HepG2 (cell line): Measurements from ENCODE around the gene KPNB1. TPM values are rescaled to one million over a fixed set of nuclear protein-coding genes. Genes with fewer than 3 reads are reported as not detected.

Experiments
- ATF2 ChIP-seq: sonication (generic); formaldehyde crosslinking; IDR thresholded peaks from 2 replicates; pipeline ENCODE4 v1.4.0; 2020; ENCODE audit warnings: missing genetic modification reagents
- ATF7-NPFF ChIP-seq: sonication (generic); formaldehyde crosslinking; IDR thresholded peaks from 2 replicates; pipeline ENCODE4 v1.8.1; 2023; ENCODE audit warnings: mild to moderate bottlenecking, low read depth, missing genetic modification reagents, moderate library complexity
- BORCS8-MEF2B ChIP-seq: sonication (generic); formaldehyde crosslinking; IDR thresholded peaks from 2 replicates; pipeline ENCODE4 v1.8.0; 2022; ENCODE audit warnings: mild to moderate bottlenecking, missing genetic modification reagents
- CBX1 ChIP-seq: IDR thresholded peaks from one replicate; pipeline ENCODE4 v1.6.1; 2016; ENCODE audit warnings: antibody characterized with exemption, low read depth
- CENPX ChIP-seq: sonication (generic); formaldehyde crosslinking; IDR thresholded peaks from 2 replicates; pipeline ENCODE4 v1.9.0; 2021; ENCODE audit warnings: mild to moderate bottlenecking, missing genetic modification reagents, moderate library complexity
- GLI4 ChIP-seq: sonication (generic); formaldehyde crosslinking; IDR thresholded peaks from 2 replicates; pipeline ENCODE4 v1.5.1; 2020; ENCODE audit warnings: missing genetic modification reagents, mild to moderate bottlenecking, moderate library complexity, borderline replicate concordance
- HNRNPUL1 ChIP-seq: fragments of 200-400 bp; formaldehyde crosslinking; IDR thresholded peaks from 2 replicates; pipeline ENCODE4 v1.6.1; 2017; ENCODE audit warnings: low read depth, mild to moderate bottlenecking, low read length, moderate library complexity
- IRF1 ChIP-seq: sonication (generic); formaldehyde crosslinking; IDR thresholded peaks from 2 replicates; pipeline ENCODE4 v1.4.0; 2020; ENCODE audit warnings: low read depth, mild to moderate bottlenecking, missing genetic modification reagents
- MTERF4 ChIP-seq: sonication (generic); formaldehyde crosslinking; IDR thresholded peaks from 2 replicates; pipeline ENCODE4 v1.8.0; 2023; ENCODE audit warnings: mild to moderate bottlenecking, missing genetic modification reagents
- MYNN ChIP-seq: sonication (generic); formaldehyde crosslinking; IDR thresholded peaks from 2 replicates; pipeline ENCODE4 v1.4.0; 2020; ENCODE audit warnings: mild to moderate bottlenecking, low read depth, missing genetic modification reagents
- MYPOP ChIP-seq: sonication (generic); formaldehyde crosslinking; IDR thresholded peaks from 2 replicates; pipeline ENCODE4 v1.8.1; 2023; ENCODE audit warnings: mild to moderate bottlenecking, moderate library complexity, missing genetic modification reagents
- NR2F1 ChIP-seq, 2 experiments: fragments of 450-650 bp in 1 of 2; formaldehyde crosslinking in 1 of 2; IDR thresholded peaks; 2 replicates each; pipeline versions ENCODE4 v1.5.0 to v1.6.1; 2016 to 2020; ENCODE audit warnings: mild to moderate bottlenecking in 1 of 2, missing compliant biosample characterization in 1 of 2, missing genetic modification reagents in 1 of 2, moderate library complexity in 1 of 2
- POLR2A ChIP-seq, 2 experiments: IDR thresholded peaks; 2 replicates each; pipeline ENCODE4 v1.6.1; 2011; ENCODE audit warnings: low read depth in 2 of 2, low read length in 2 of 2, mild to moderate bottlenecking in 1 of 2, moderate library complexity in 1 of 2; ENCODE audit not compliant: insufficient read depth in 1 of 2
- RBM39 ChIP-seq: fragments of 200-400 bp; formaldehyde crosslinking; IDR thresholded peaks from one replicate; pipeline ENCODE4 v1.6.1; 2018; ENCODE audit warnings: antibody characterized with exemption, mild to moderate bottlenecking, low read depth, low read length; ENCODE audit not compliant: poor library complexity, severe bottlenecking
- SNAI1 ChIP-seq: sonication (generic); formaldehyde crosslinking; IDR thresholded peaks from 2 replicates; pipeline ENCODE4 v1.5.0; 2020; ENCODE audit warnings: mild to moderate bottlenecking, missing genetic modification reagents, borderline replicate concordance
- STAG1 ChIP-seq: sonication (generic); formaldehyde crosslinking; IDR thresholded peaks from 2 replicates; pipeline ENCODE4 v1.4.0; 2020; ENCODE audit warnings: missing genetic modification reagents
- TBX3 ChIP-seq: fragments of 450-650 bp; IDR thresholded peaks from 2 replicates; pipeline ENCODE4 v1.6.1; 2017; ENCODE audit warnings: antibody characterized with exemption, mild to moderate bottlenecking, inconsistent platforms, borderline replicate concordance
- ZFP82 ChIP-seq: sonication (generic); formaldehyde crosslinking; IDR thresholded peaks from 2 replicates; pipeline ENCODE4 v1.5.1; 2020; ENCODE audit warnings: mild to moderate bottlenecking, missing genetic modification reagents, borderline replicate concordance
- ZFP90 ChIP-seq: sonication (generic); formaldehyde crosslinking; IDR thresholded peaks from 2 replicates; pipeline ENCODE4 v1.8.0; 2022; ENCODE audit warnings: missing genetic modification reagents, mild to moderate bottlenecking, inconsistent platforms, borderline replicate concordance
- ZMYM3 ChIP-seq: sonication (generic); formaldehyde crosslinking; IDR thresholded peaks from 2 replicates; pipeline ENCODE4 v1.5.1; 2020; ENCODE audit warnings: mild to moderate bottlenecking, missing genetic modification reagents
- ZNF547 ChIP-seq: sonication (generic); formaldehyde crosslinking; IDR thresholded peaks from 2 replicates; pipeline ENCODE4 v1.5.1; 2020; ENCODE audit warnings: mild to moderate bottlenecking, missing genetic modification reagents
- ZNF800 ChIP-seq: sonication (generic); formaldehyde crosslinking; IDR thresholded peaks from 2 replicates; pipeline ENCODE4 v1.4.0; 2020; ENCODE audit warnings: missing genetic modification reagents
- ZNF878 ChIP-seq: sonication (generic); formaldehyde crosslinking; IDR thresholded peaks from 2 replicates; pipeline ENCODE4 v1.8.1; 2023; ENCODE audit warnings: mild to moderate bottlenecking, missing genetic modification reagents, moderate library complexity
- ZSCAN22 ChIP-seq: sonication (generic); formaldehyde crosslinking; IDR thresholded peaks from 2 replicates; pipeline ENCODE4 v1.4.0; 2020; ENCODE audit warnings: mild to moderate bottlenecking, missing genetic modification reagents
- polyA plus RNA-seq, 8 experiments: library from polyadenylated mRNA; depleted of rRNA in 3 of 8; stranded (reverse) in 7 of 8; unstranded in 1 of 8; fragments of >200 nt; fragmentation: Illumina TruSeq in 4 of 8; extraction: Trizol in 4 of 8; gene quantifications; 2 replicates each; pipeline versions ENCODE4 v1.2.1 to v1.2.3, GENCODE V29; 2011 to 2016; ENCODE audit warnings: low read depth in 4 of 8, missing spikeins in 1 of 8, mixed read lengths in 1 of 8; ENCODE audit not compliant: insufficient read depth in 1 of 8
- total RNA-seq, 5 experiments: library from RNA; depleted of rRNA; stranded (reverse); fragments of >200 nt; fragmentation: Illumina TruSeq; extraction: Trizol; gene quantifications; 2 replicates each; pipeline ENCODE4 v1.2.3, GENCODE V29; 2016; ENCODE audit warnings: low read depth in 1 of 5

The KPNB1 gene
- total and polyA plus RNA-seq, 2 of the 13 experiments (the other 11 are each of a cell fraction or from before 2014, with no cell fraction given), result 164 to 424 TPM

GRCh38 chr17:47694581-47695428 is 45.1 kb downstream of the KPNB1 start (continued):
- TF ChIP-seq ZSCAN22 (CRISPR knock-in tag) (no peak), ZNF800 (CRISPR knock-in tag) (no peak), ZMYM3 (no peak), ZFP90 (CRISPR knock-in tag) (no peak), ZNF547 (CRISPR knock-in tag) (no peak), ATF7-NPFF (no peak), NR2F1 (CRISPR knock-in tag; IDR thresholded peaks at IDR 0.05) (no peak), STAG1 (no peak), ZFP82 (CRISPR knock-in tag) (no peak), BORCS8-MEF2B (CRISPR knock-in tag) (no peak), HNRNPUL1 (no peak), CENPX (no peak), MYNN (0 out of 2 replicates have a peak, but pooled peaks have one; percentile 14), MTERF4 (CRISPR knock-in tag) (no peak), POLR2A (IDR thresholded peaks at IDR 0.05; ENCODE audit: insufficient read depth in 1 of 2, low read depth in 2 of 2, low read length in 2 of 2) (no peak), MYPOP (CRISPR knock-in tag) (no peak), ATF2 (CRISPR knock-in tag) (no peak), IRF1 (CRISPR knock-in tag) (no peak), TBX3 (no peak), ZNF878 (CRISPR knock-in tag) (no peak), GLI4 (CRISPR knock-in tag) (no peak), SNAI1 (no peak), CBX1 (no peak), RBM39 (peak; percentile 44)
